ENCODE data around the gene HEXIM2. TPM values are rescaled to one million over a fixed set of nuclear protein-coding genes. Genes with fewer than 3 reads are reported as not detected.

HEXIM2 gene
- total and polyA plus RNA-seq, 3 experiments from 2014 or later: 4.0 to 9.3 (median 7.7) TPM

DNA sequence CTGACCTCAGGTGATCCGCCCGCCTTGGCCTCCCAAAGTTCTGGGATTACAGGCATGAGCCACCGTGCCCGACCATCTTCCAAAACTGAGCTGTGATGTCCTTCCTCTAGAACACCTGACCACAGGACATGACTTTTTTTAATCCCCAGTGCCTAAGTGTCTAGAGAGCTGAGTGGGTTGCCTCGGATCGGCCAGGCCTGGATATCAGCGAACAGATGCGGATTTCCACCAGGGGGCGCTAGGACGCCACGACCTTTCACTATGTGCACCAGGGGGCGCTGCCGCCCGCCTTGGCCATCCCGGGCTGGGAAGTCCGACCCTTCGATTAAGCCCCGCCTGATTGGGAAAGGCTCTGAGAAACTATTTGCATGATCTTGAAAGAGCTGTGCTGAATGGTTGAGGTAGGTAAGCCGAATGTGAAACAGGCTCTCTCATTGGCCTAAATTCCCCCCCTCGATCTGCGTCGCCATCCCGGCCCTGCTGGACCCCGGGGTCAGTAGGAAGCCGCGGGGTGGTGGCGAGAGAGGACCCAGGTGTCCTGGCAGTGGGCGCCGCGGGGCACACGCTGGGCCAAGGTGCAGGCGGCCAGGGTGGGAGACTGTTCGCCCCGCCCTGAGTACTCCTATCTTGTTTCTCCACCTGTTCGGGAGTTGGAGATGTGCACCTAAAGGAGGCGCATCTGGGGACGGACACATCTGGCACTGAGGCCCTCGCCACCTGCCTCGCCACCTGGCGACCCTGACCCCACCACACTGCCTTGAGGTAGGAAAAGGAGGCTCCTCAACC is 26.3 kb upstream of the HEXIM2 start, which contains the start of gene ACBD4:
TSS of gene ACBD4 (plus strand) at position 496 of the 786 bp plus-strand sequence. CDS start 458 bp downstream, outside the sequence.
- Mint-ChIP-seq H3K9me3 (no peaks in the 10 kb centered on the region), H3K27ac (peak within 1 kb of the TSS; percentile 66 to 86 (median 83)), H3K4me1 (peaks cover 15 to 35% (median 20%) of the 10 kb centered on the region in 3 donors), H3K36me3 (peaks cover 0 to 8% (median 0%) of the 10 kb centered on the region in 3 donors), H3K4me3 (peak within 1 kb of the TSS; percentile 87 to 95 (median 89)), H3K27me3 (peaks cover 0 to 4% of the 10 kb centered on the region in 2 donors)
- Histone ChIP-seq H3K27ac (ENCODE audit: low read depth, low read length) (peak within 1 kb of the TSS; percentile 43), H3K27me3 (ENCODE audit: insufficient read depth, low read length, poor library complexity, severe bottlenecking) (no peaks in the 10 kb centered on the region), H3K4me3 (ENCODE audit: low read length) (peak within 1 kb of the TSS; percentile 78), H3K9me3 (ENCODE audit: low read length) (no peaks in the 10 kb centered on the region), H3K4me1 (ENCODE audit: insufficient read depth, low read length) (peaks cover 14% of the 10 kb centered on the region), H3K36me3 (ENCODE audit: insufficient read depth, low read length) (no peaks in the 10 kb centered on the region)
- peak; percentile 95 to 98 (median 96) for DNase-seq
- ChIA-PET CTCF (interaction anchor here (0.6 to 9.7 kb wide), 58 partner anchors 8 to 766 kb away, joined by 3 to 315 read pairs (median 5); partner anchors contain the start of genes DCAKD, FMNL1, HEXIM1 and HEXIM2), POLR2A (interaction anchor here (0.7 to 4.0 kb wide), 6 partner anchors 14 to 93 kb away, joined by 3 to 73 read pairs (median 8); partner anchors contain the start of genes HEXIM1 and HEXIM2)

DNA sequence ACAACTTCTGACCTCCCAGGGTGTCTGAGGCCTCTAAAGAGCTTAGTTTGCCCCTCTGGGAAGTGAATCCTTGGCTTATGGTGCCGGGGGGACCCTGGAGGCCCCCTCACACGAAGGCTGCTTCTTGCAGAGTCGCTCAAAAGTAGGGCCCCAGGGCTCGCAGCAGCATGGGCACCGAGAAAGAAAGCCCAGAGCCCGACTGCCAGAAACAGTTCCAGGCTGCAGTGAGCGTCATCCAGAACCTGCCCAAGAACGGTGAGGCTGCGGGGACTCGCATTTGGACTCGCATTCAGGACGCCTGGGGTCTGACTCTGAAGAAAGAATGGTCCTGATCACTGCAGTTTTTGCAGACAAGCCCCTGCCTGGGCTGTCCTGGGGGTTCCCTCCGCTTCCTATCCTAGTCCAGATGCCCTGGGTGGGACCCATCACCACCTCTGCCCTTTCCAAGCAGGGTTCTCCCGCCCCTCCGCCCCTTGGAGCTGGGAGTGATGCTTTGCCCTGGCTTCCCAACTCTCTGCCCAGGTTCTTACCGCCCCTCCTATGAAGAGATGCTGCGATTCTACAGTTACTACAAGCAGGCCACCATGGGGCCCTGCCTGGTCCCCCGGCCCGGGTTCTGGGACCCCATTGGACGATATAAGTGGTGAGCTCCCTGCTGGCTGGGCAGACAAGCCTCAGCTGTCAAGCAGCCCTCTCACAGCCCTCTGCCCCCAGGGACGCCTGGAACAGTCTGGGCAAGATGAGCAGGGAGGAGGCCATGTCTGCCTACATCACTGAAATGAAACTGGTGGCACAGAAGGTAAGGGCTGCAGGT is 25.5 kb upstream of the HEXIM2 start:
- H3K4me1 ChIP-seq (ENCODE audit: insufficient read depth, low read length): peaks cover 16% of the 10 kb centered on the region
- Mint-ChIP-seq H3K36me3 (peaks cover 0 to 8% (median 0%) of the 10 kb centered on the region in 3 donors), H3K4me3 (peak overlapping the region; percentile 87 to 95 (median 89)), H3K4me1 (peaks cover 19 to 41% (median 25%) of the 10 kb centered on the region in 3 donors), H3K27ac (peak overlapping the region; percentile 6 to 86 (median 82)), H3K9me3 (no peaks in the 10 kb centered on the region), H3K27me3 (peaks cover 0 to 1% of the 10 kb centered on the region in 2 donors)
- ChIA-PET CTCF (interaction anchor here (0.6 to 9.7 kb wide), 56 partner anchors 9 to 767 kb away, joined by 3 to 315 read pairs (median 6); partner anchors contain the start of genes DCAKD, FMNL1, HEXIM1 and HEXIM2), POLR2A (interaction anchor here (0.8 to 4.0 kb wide), 5 partner anchors 14 to 92 kb away, joined by 3 to 73 read pairs (median 9); partner anchors contain the start of genes HEXIM1 and HEXIM2)
- H3K27me3 ChIP-seq (ENCODE audit: insufficient read depth, low read length, poor library complexity, severe bottlenecking): no peaks in the 10 kb centered on the region
- DNase-seq: peak in 1 of 5 donors; percentile 48
- no peaks in the 10 kb centered on the region for H3K36me3 ChIP-seq (ENCODE audit: insufficient read depth, low read length)
- peak overlapping the region; percentile 43 for H3K27ac ChIP-seq (ENCODE audit: low read depth, low read length)
- no peaks in the 10 kb centered on the region for H3K9me3 ChIP-seq (ENCODE audit: low read length)
- H3K4me3 ChIP-seq (ENCODE audit: low read length): peak overlapping the region; percentile 78

DNA sequence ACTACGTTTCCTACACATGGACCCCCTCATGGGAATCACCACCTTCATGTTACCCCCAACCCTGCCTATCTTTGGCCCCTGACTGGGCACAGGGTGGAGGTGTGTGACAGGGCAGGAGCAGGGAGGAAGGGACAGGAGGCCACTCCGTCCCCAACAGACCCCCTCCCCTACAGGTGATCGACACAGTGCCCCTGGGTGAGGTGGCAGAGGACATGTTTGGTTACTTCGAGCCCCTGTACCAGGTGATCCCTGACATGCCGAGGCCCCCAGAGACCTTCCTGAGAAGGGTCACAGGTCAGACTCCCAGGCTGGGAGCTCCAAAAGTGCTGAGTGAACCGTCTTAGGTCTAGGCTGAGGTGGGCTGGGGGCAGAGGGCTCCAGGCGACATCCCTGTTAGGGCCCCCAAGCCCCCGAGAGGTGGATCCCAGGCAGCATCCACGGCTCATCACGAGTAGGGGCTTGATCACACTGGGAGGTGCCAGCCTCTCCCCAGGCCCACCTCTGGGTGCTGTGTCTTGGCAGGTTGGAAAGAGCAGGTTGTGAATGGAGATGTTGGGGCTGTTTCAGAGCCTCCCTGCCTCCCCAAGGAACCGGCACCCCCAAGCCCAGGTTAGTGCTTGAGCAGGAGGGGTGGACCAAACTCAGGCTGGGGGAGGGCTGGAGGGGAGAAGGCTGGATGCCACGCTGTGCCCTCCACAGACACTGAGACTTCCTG is 24.7 kb upstream of the HEXIM2 start:
- Mint-ChIP-seq H3K4me1 (peaks cover 26 to 44% (median 32%) of the 10 kb centered on the region in 3 donors), H3K9me3 (no peaks in the 10 kb centered on the region), H3K36me3 (peaks cover 0 to 8% (median 0%) of the 10 kb centered on the region in 3 donors), H3K27ac (no peak overlapping the region), H3K4me3 (peak overlapping the region; percentile 81 to 95 (median 89)), H3K27me3 (no peaks in the 10 kb centered on the region)
- ChIA-PET CTCF (interaction anchor here (2.4 to 9.7 kb wide), 4 partner anchors 13 to 61 kb away, joined by 41 to 315 read pairs (median 148); partner anchors contain the start of genes HEXIM1 and HEXIM2), POLR2A (interaction anchor here (4.0 kb wide), 1 partner anchor 13 kb away, joined by 73 read pairs; the partner anchor contains the start of gene HEXIM1)
- Histone ChIP-seq H3K9me3 (ENCODE audit: low read length) (no peaks in the 10 kb centered on the region), H3K36me3 (ENCODE audit: insufficient read depth, low read length) (no peaks in the 10 kb centered on the region), H3K27ac (ENCODE audit: low read depth, low read length) (no peak overlapping the region), H3K4me1 (ENCODE audit: insufficient read depth, low read length) (peaks cover 20% of the 10 kb centered on the region), H3K27me3 (ENCODE audit: insufficient read depth, low read length, poor library complexity, severe bottlenecking) (no peaks in the 10 kb centered on the region), H3K4me3 (ENCODE audit: low read length) (no peak overlapping the region)
- DNase-seq: peak in 1 of 5 donors; percentile 36

GRCh38 chr17:45137561-45138305 is 23.9 kb upstream of the HEXIM2 start:
- Mint-ChIP-seq H3K36me3 (peaks cover 0 to 8% (median 0%) of the 10 kb centered on the region in 3 donors), H3K4me3 (no peak overlapping the region), H3K4me1 (peaks cover 26 to 46% (median 33%) of the 10 kb centered on the region in 3 donors), H3K27ac (peak overlapping the region in 1 of 8 donors; percentile 17), H3K27me3 (no peaks in the 10 kb centered on the region), H3K9me3 (no peaks in the 10 kb centered on the region)
- DNase-seq: peak in 1 of 5 donors; percentile 25
- POLR2A ChIA-PET: interaction anchor here (4.0 kb wide), 1 partner anchor 12 kb away, joined by 73 read pairs; the partner anchor contains the start of gene HEXIM1
- CTCF ChIA-PET: interaction anchor here (2.5 to 9.7 kb wide), 3 partner anchors 12 to 60 kb away, joined by 11 to 315 read pairs (median 199); partner anchors contain the start of gene HEXIM1
- Histone ChIP-seq H3K27ac (ENCODE audit: low read depth, low read length) (no peak overlapping the region), H3K36me3 (ENCODE audit: insufficient read depth, low read length) (no peaks in the 10 kb centered on the region), H3K9me3 (ENCODE audit: low read length) (no peaks in the 10 kb centered on the region), H3K4me1 (ENCODE audit: insufficient read depth, low read length) (peaks cover 20% of the 10 kb centered on the region), H3K27me3 (ENCODE audit: insufficient read depth, low read length, poor library complexity, severe bottlenecking) (no peaks in the 10 kb centered on the region), H3K4me3 (ENCODE audit: low read length) (no peak overlapping the region)

DNA sequence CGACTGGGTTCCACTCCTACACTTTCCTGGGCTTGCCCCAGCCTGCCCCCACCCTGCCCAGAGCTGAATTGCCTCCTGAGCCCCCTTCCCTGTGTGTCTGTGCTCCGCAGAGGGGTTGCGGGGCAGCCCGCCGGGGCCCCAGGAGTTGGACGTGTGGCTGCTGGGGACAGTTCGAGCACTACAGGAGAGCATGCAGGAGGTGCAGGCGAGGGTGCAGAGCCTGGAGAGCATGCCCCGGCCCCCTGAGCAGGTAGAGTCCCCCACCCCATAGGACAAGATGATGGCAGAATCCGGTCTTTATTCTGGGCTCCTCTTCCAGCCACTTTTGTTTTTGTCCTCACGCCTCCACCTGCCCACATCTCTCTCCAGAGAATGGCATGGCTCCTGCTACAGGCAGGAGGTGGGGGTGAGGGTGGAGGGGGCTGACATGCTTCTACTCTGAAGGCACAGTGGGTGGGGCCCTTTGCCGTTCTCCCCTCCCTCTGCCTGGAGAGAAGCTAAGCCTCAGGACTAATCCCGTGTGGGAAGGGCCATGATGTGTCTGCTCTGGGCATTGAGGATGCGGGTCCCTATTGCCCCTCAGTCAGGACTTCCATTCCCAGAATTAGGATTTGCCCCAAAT is 22.7 kb upstream of the HEXIM2 start:
- Mint-ChIP-seq H3K27ac (no peak overlapping the region), H3K36me3 (peaks cover 0 to 5% (median 0%) of the 10 kb centered on the region in 3 donors), H3K27me3 (no peaks in the 10 kb centered on the region), H3K9me3 (no peaks in the 10 kb centered on the region), H3K4me1 (peaks cover 29 to 47% (median 32%) of the 10 kb centered on the region in 3 donors), H3K4me3 (peak overlapping the region in 1 of 7 donors; percentile 43)
- H3K27me3 ChIP-seq (ENCODE audit: insufficient read depth, low read length, poor library complexity, severe bottlenecking): no peaks in the 10 kb centered on the region
- peak in 1 of 5 donors; percentile 41 for DNase-seq
- H3K4me3 ChIP-seq (ENCODE audit: low read length): no peak overlapping the region
- CTCF ChIA-PET: interaction anchor here (0.8 to 2.5 kb wide), 4 partner anchors 10 to 59 kb away, joined by 3 to 11 read pairs (median 4); partner anchors contain the start of gene HEXIM1
- no peaks in the 10 kb centered on the region for H3K9me3 ChIP-seq (ENCODE audit: low read length)
- no peaks in the 10 kb centered on the region for H3K36me3 ChIP-seq (ENCODE audit: insufficient read depth, low read length)
- peaks cover 20% of the 10 kb centered on the region for H3K4me1 ChIP-seq (ENCODE audit: insufficient read depth, low read length)
- POLR2A ChIA-PET: interaction anchor here (0.7 kb wide), 1 partner anchor 10 kb away, joined by 4 read pairs; no protein-coding TSS in a partner anchor
- no peak overlapping the region for H3K27ac ChIP-seq (ENCODE audit: low read depth, low read length)

- Mint-ChIP-seq H3K36me3 (peaks cover 0 to 5% (median 0%) of the 10 kb centered on the region in 3 donors), H3K27ac (peak overlapping the region in 1 of 8 donors; percentile 33), H3K4me1 (peaks cover 29 to 47% (median 32%) of the 10 kb centered on the region in 3 donors), H3K9me3 (no peaks in the 10 kb centered on the region), H3K4me3 (peak overlapping the region in 1 of 7 donors; percentile 43), H3K27me3 (no peaks in the 10 kb centered on the region)
- ChIA-PET POLR2A (interaction anchor here (0.7 kb wide), 1 partner anchor 9 kb away, joined by 4 read pairs; no protein-coding TSS in a partner anchor), CTCF (interaction anchor here (0.8 to 2.5 kb wide), 4 partner anchors 9 to 58 kb away, joined by 3 to 11 read pairs (median 4); partner anchors contain the start of gene HEXIM1)
- Histone ChIP-seq H3K36me3 (ENCODE audit: insufficient read depth, low read length) (no peaks in the 10 kb centered on the region), H3K4me1 (ENCODE audit: insufficient read depth, low read length) (peaks cover 20% of the 10 kb centered on the region), H3K27me3 (ENCODE audit: insufficient read depth, low read length, poor library complexity, severe bottlenecking) (no peaks in the 10 kb centered on the region), H3K27ac (ENCODE audit: low read depth, low read length) (no peak overlapping the region), H3K9me3 (ENCODE audit: low read length) (no peaks in the 10 kb centered on the region), H3K4me3 (ENCODE audit: low read length) (no peak overlapping the region)
- peak in 1 of 5 donors; percentile 13 for DNase-seq
These were observed 22.1 kb upstream of the HEXIM2 start for GRCh38 chr17:45139533-45139920.
